ENCODE measurements around the gene UBAC2. TPM values are rescaled to one million over a fixed set of nuclear protein-coding genes. Genes with fewer than 3 reads are reported as not detected.
A peak's percentile ranks its signal among the peaks of the same experiment; 100 is the strongest.

Gene UBAC2
- total and polyA plus RNA-seq, 2 donors = 42.8 to 69.1 TPM

DNA sequence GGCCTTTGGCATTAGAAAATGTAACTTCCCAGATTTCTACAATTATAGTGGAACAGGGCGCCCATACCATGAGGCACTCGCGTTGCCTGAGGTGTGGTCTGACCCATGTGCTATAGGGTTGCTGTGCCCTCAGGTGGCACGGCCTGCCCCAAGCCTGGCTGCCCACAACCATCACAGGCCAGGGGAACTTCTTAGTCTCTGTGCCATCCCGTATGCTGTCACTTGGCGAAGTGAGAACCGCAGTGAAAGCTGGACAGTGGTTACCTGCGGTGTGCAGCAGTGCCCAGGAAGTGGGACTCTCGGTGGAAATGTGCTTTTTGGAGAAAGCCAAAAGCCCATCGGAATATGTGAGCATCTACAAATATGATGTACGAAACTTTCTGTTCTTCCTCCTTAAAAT, 194.8 kb downstream of the UBAC2 start:
- 98% methylated on average over 11 of the region's 11 CpGs for WGBS
- H3K36me3 ChIP-seq (ENCODE audit: control insufficient read depth in 2 of 2, insufficient read depth in 2 of 2, low read length in 1 of 2) = no peaks in the 10 kb centered on the region
- no peak for DNase-seq (ENCODE audit: low read depth in 6 of 9, low spot score in 9 of 9)
- no peak overlapping the region for H3K4me3 ChIP-seq (ENCODE audit: low read length in 2 of 2)
- H3K9me3 ChIP-seq (ENCODE audit: control insufficient read depth in 2 of 2, insufficient read depth in 1 of 2, low read length in 1 of 2) = peaks cover 0 to 6% of the 10 kb centered on the region in 2 donors
- H3K27ac ChIP-seq (ENCODE audit: low read depth in 1 of 2, low read length in 1 of 2) = no peak overlapping the region
- no peaks in the 10 kb centered on the region for H3K27me3 ChIP-seq (ENCODE audit: control insufficient read depth in 2 of 2, insufficient read depth in 1 of 2, low read length in 1 of 2)
- H3K4me1 ChIP-seq (ENCODE audit: control insufficient read depth in 2 of 2, insufficient read depth in 2 of 2, low read length in 2 of 2) = peaks cover 0 to 41% of the 10 kb centered on the region in 2 donors

DNA sequence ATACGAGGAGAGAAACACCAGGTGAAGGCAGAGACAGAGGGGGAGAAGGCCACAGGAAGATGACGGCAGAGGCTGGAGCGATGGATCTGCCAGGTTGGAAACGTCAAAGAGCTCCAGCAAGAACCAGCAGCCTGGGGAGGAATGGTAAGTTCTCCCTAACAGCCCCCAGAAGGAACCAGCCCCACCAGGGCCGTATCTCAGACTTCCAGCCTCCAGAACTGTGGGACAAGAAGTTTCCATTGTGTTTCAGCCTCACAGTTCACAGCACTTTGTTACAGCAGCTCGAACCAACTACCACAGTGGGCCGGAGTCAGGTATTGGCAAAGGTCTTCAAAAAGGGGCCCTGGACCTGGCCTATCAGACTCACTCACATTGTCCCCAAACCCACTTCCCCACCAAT, 195.8 kb downstream of the UBAC2 start:
- H3K27ac ChIP-seq (ENCODE audit: low read depth in 1 of 2, low read length in 1 of 2) = no peak overlapping the region
- peaks cover 0 to 6% of the 10 kb centered on the region in 2 donors for H3K9me3 ChIP-seq (ENCODE audit: control insufficient read depth in 2 of 2, insufficient read depth in 1 of 2, low read length in 1 of 2)
- DNase-seq (ENCODE audit: low read depth in 6 of 9, low spot score in 9 of 9) = no peak
- 98% methylated on average over 7 of the region's 7 CpGs for WGBS
- no peak overlapping the region for H3K4me3 ChIP-seq (ENCODE audit: low read length in 2 of 2)
- no peaks in the 10 kb centered on the region for H3K27me3 ChIP-seq (ENCODE audit: control insufficient read depth in 2 of 2, insufficient read depth in 1 of 2, low read length in 1 of 2)
- H3K36me3 ChIP-seq (ENCODE audit: control insufficient read depth in 2 of 2, insufficient read depth in 2 of 2, low read length in 1 of 2) = no peaks in the 10 kb centered on the region
- peaks cover 0 to 36% of the 10 kb centered on the region in 2 donors for H3K4me1 ChIP-seq (ENCODE audit: control insufficient read depth in 2 of 2, insufficient read depth in 2 of 2, low read length in 2 of 2)

DNA sequence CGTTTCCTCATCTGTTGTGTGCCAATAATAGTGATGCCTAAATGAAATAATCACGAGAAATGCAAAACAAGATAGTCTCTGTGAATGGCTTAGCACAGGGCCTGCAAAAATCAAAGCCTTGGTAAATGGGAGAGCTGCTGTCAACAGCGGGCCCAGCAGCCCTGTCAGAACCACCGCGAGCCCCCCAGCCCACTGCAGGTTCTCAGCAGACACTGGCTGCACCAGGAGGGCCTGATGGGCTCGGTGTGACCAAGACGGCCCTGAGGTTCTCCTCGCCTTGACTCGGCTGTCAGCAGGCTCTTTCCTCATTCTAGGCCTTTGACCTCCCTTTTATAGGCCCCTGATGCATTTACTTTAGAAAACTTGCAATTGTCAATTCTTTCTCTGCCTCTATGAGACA, 197.4 kb downstream of the UBAC2 start:
- no peak for DNase-seq (ENCODE audit: low read depth in 6 of 9, low spot score in 9 of 9)
- Histone ChIP-seq H3K4me1 (ENCODE audit: control insufficient read depth in 2 of 2, insufficient read depth in 2 of 2, low read length in 2 of 2) (peaks cover 0 to 29% of the 10 kb centered on the region in 2 donors), H3K4me3 (ENCODE audit: low read length in 2 of 2) (no peak overlapping the region), H3K36me3 (ENCODE audit: control insufficient read depth in 2 of 2, insufficient read depth in 2 of 2, low read length in 1 of 2) (no peaks in the 10 kb centered on the region), H3K27me3 (ENCODE audit: control insufficient read depth in 2 of 2, insufficient read depth in 1 of 2, low read length in 1 of 2) (no peaks in the 10 kb centered on the region), H3K27ac (ENCODE audit: low read depth in 1 of 2, low read length in 1 of 2) (no peak overlapping the region), H3K9me3 (ENCODE audit: control insufficient read depth in 2 of 2, insufficient read depth in 1 of 2, low read length in 1 of 2) (peaks cover 0 to 6% of the 10 kb centered on the region in 2 donors)
- whole genome bisulfite sequencing = 98% methylated on average over 9 of the region's 9 CpGs

DNA sequence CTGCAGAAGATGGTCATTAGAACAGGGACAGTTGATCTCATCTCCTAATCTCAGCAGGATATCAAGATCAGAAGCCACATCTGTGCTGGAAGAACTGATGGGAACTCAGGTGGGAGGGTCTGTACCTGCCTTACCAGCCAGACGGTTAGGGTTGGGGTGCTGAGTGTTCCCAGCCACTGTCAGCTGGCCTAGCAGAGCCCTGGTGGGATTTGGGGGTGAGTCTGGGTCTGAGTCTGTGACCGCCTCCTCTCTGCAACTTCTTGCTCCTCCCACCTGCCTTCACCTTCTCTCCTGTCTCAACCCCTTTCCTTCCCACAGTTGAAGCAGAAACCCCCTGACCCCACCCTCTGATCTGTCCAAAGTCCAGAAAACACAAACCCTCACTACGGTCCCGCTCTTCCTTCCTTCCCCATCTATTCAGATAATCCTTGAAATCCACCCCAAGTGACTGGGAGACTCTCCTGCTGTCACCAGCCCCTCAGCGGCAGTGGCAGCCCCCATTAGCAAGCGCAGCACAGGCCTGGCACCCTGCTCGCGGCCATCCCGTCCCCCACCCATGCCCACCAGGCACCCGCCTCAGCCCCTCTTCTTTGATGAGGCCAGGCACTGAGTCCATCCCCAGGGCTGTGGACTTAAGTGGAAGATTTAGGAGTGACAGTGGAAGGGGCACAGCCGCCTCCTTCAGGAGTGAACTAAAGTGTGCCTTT, 198.4 kb downstream of the UBAC2 start:
- no peak for DNase-seq (ENCODE audit: low read depth in 6 of 9, low spot score in 9 of 9)
- no peaks in the 10 kb centered on the region for H3K36me3 ChIP-seq (ENCODE audit: control insufficient read depth in 2 of 2, insufficient read depth in 2 of 2, low read length in 1 of 2)
- H3K27ac ChIP-seq (ENCODE audit: low read depth in 1 of 2, low read length in 1 of 2) = no peak overlapping the region
- H3K4me3 ChIP-seq (ENCODE audit: low read length in 2 of 2) = no peak overlapping the region
- H3K27me3 ChIP-seq (ENCODE audit: control insufficient read depth in 2 of 2, insufficient read depth in 1 of 2, low read length in 1 of 2) = no peaks in the 10 kb centered on the region
- H3K9me3 ChIP-seq (ENCODE audit: control insufficient read depth in 2 of 2, insufficient read depth in 1 of 2, low read length in 1 of 2) = peaks cover 0 to 4% of the 10 kb centered on the region in 2 donors
- 93% methylated on average over 11 of the region's 11 CpGs for WGBS
- H3K4me1 ChIP-seq (ENCODE audit: control insufficient read depth in 2 of 2, insufficient read depth in 2 of 2, low read length in 2 of 2) = peaks cover 0 to 32% of the 10 kb centered on the region in 2 donors

DNA sequence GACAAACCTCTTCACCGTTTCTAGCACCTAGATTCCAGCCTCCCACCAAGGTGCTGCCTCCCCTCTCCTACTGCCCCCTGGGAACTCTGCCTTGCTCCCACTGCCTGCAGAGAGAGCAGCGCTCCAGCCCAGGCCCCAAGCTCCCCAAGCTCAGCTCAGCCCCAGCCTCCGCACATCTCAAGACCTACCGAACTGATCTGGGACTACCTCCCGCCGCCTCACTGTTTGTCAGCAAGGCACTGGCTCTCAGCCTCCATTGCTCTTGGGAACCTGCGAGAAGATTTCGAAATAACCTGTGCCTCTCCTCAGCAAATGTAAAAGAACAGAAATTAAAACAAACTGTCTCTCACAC, 198.9 kb downstream of the UBAC2 start:
- Histone ChIP-seq H3K4me3 (ENCODE audit: low read length in 2 of 2) (no peak overlapping the region), H3K27ac (ENCODE audit: low read depth in 1 of 2, low read length in 1 of 2) (peak overlapping the region in 1 of 2 donors; percentile 46), H3K27me3 (ENCODE audit: control insufficient read depth in 2 of 2, insufficient read depth in 1 of 2, low read length in 1 of 2) (no peaks in the 10 kb centered on the region), H3K4me1 (ENCODE audit: control insufficient read depth in 2 of 2, insufficient read depth in 2 of 2, low read length in 2 of 2) (peaks cover 0 to 34% of the 10 kb centered on the region in 2 donors), H3K9me3 (ENCODE audit: control insufficient read depth in 2 of 2, insufficient read depth in 1 of 2, low read length in 1 of 2) (peaks cover 0 to 7% of the 10 kb centered on the region in 2 donors), H3K36me3 (ENCODE audit: control insufficient read depth in 2 of 2, insufficient read depth in 2 of 2, low read length in 1 of 2) (no peaks in the 10 kb centered on the region)
- WGBS = 96% methylated on average over 8 of the region's 8 CpGs
- DNase-seq (ENCODE audit: low read depth in 6 of 9, low spot score in 9 of 9) = no peak

DNA sequence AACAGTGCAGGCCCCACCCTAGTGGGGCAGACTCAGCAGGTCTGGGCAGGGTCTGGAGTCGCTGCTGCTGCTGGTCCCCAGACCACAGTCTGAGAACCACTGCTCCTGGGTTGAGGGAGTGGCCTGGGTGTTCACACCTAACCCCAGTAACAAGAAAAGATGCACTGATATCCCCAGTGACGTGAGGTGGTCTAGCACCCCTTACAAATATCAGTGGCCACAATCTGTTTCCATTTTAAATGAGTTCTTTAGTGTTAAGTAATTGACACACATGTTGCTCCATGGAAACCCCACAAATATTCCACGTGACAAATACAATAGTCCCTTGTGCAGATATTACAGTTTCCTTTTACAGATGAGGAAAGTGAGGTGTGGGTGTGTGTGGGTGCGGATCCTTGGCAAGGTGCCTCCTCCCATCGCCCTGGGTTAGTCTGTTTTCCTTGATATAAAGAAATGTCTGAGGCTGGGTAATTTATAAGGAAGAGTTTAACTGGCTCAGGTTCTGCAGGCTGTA, 202.9 kb downstream of the UBAC2 start:
- Histone ChIP-seq H3K27ac (ENCODE audit: low read depth in 1 of 2, low read length in 1 of 2) (no peak overlapping the region), H3K9me3 (ENCODE audit: control insufficient read depth in 2 of 2, insufficient read depth in 1 of 2, low read length in 1 of 2) (peaks cover 0 to 8% of the 10 kb centered on the region in 2 donors), H3K36me3 (ENCODE audit: control insufficient read depth in 2 of 2, insufficient read depth in 2 of 2, low read length in 1 of 2) (no peaks in the 10 kb centered on the region), H3K27me3 (ENCODE audit: control insufficient read depth in 2 of 2, insufficient read depth in 1 of 2, low read length in 1 of 2) (no peaks in the 10 kb centered on the region), H3K4me1 (ENCODE audit: control insufficient read depth in 2 of 2, insufficient read depth in 2 of 2, low read length in 2 of 2) (peaks cover 4 to 27% of the 10 kb centered on the region in 2 donors), H3K4me3 (ENCODE audit: low read length in 2 of 2) (no peak overlapping the region)
- 91% methylated on average over 5 of the region's 5 CpGs for WGBS
- no peak for DNase-seq (ENCODE audit: low read depth in 6 of 9, low spot score in 9 of 9)

DNA sequence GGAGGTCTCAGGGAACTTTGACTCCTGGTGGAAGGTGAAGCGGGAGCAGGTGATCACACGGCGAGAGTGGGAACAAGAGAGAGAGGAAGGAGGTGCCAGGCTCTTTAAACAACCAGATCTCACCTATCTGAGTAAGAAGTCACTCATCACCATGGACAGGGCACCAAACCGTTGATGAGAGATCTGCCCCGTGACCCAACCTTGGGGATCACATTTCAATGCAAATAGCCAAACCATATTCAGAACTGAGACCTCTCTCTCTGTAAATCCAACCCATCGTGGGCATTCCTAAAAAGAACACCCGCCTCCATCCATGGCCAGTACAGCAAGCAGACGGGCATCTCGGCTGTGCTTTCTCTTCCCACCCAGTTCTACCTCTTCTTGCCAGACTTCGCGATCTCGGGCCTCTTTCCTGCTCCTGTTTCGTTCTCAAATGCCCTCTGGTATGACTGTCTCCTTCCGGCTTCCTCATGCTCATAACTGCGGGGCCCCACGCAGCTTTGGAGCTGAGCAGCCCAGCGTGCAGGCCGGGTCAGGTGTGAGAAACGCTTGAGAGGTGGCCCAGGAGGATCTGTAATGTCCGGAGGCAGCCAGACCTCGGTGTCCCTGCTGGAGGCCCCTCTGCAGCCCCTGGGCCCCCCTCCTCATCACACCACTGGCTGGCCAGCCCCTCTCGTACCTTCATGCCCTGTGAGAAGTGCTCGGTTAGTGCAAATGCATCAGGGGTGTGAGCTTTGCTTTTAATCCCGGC, 203.5 kb downstream of the UBAC2 start:
- WGBS = 90% methylated on average over 24 of the region's 24 CpGs
- no peaks in the 10 kb centered on the region for H3K36me3 ChIP-seq (ENCODE audit: control insufficient read depth in 2 of 2, insufficient read depth in 2 of 2, low read length in 1 of 2)
- H3K27ac ChIP-seq (ENCODE audit: low read depth in 1 of 2, low read length in 1 of 2) = no peak overlapping the region
- H3K4me1 ChIP-seq (ENCODE audit: control insufficient read depth in 2 of 2, insufficient read depth in 2 of 2, low read length in 2 of 2) = peaks cover 4 to 20% of the 10 kb centered on the region in 2 donors
- no peak overlapping the region for H3K4me3 ChIP-seq (ENCODE audit: low read length in 2 of 2)
- peaks cover 0 to 8% of the 10 kb centered on the region in 2 donors for H3K9me3 ChIP-seq (ENCODE audit: control insufficient read depth in 2 of 2, insufficient read depth in 1 of 2, low read length in 1 of 2)
- H3K27me3 ChIP-seq (ENCODE audit: control insufficient read depth in 2 of 2, insufficient read depth in 1 of 2, low read length in 1 of 2) = no peaks in the 10 kb centered on the region
- DNase-seq (ENCODE audit: low read depth in 6 of 9, low spot score in 9 of 9) = no peak

DNA sequence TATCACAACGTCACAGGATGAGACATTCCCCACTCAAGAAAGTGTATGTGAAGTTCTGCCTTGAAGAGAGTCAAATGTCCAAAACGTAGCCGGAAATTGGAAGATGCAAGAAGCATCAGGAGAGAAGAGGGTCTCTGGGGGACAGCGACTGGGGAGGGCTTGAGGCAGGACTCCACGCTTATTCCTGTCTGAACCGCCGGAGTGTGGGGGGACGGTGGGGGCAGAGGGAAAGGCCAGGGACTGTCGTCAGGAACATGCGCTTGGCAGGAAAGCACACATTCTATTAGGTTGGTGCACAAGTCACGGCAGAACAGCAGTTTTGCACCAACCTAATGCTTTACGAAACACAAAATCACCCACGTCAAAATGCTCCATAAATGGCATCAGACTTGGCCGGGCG, 205.3 kb downstream of the UBAC2 start:
- Histone ChIP-seq H3K9me3 (ENCODE audit: control insufficient read depth in 2 of 2, insufficient read depth in 1 of 2, low read length in 1 of 2) (peaks cover 0 to 8% of the 10 kb centered on the region in 2 donors), H3K27ac (ENCODE audit: low read depth in 1 of 2, low read length in 1 of 2) (no peak overlapping the region), H3K4me3 (ENCODE audit: low read length in 2 of 2) (no peak overlapping the region), H3K36me3 (ENCODE audit: control insufficient read depth in 2 of 2, insufficient read depth in 2 of 2, low read length in 1 of 2) (no peaks in the 10 kb centered on the region), H3K4me1 (ENCODE audit: control insufficient read depth in 2 of 2, insufficient read depth in 2 of 2, low read length in 2 of 2) (peaks cover 4 to 18% of the 10 kb centered on the region in 2 donors), H3K27me3 (ENCODE audit: control insufficient read depth in 2 of 2, insufficient read depth in 1 of 2, low read length in 1 of 2) (no peaks in the 10 kb centered on the region)
- DNase-seq (ENCODE audit: low read depth in 6 of 9, low spot score in 9 of 9) = no peak
- WGBS = 95% methylated on average over 15 of the region's 15 CpGs

DNA sequence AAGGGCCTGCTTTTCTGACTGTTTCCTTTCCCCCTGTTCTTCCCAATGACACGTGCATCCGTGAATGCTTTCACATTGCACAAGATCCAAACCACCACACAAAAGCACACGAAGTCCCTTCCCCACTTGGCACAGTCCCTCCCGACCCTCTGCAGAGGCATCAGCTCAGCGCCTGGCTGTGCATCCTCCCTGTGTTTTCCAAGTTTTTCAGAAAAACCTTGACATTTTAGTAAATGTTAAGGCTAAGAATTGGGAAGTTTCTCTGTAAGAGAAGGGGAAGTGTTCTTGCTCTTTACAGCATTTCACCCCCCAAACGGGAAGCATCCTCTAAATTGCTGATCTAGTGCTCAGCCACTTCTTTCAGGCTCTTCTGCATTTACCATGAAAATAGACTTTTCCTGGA, 206.1 kb downstream of the UBAC2 start:
- no peaks in the 10 kb centered on the region for H3K27me3 ChIP-seq (ENCODE audit: control insufficient read depth in 2 of 2, insufficient read depth in 1 of 2, low read length in 1 of 2)
- no peaks in the 10 kb centered on the region for H3K36me3 ChIP-seq (ENCODE audit: control insufficient read depth in 2 of 2, insufficient read depth in 2 of 2, low read length in 1 of 2)
- DNase-seq (ENCODE audit: low read depth in 6 of 9, low spot score in 9 of 9) = no peak
- WGBS = 22% methylated on average over 6 of the region's 6 CpGs
- peaks cover 0 to 9% of the 10 kb centered on the region in 2 donors for H3K9me3 ChIP-seq (ENCODE audit: control insufficient read depth in 2 of 2, insufficient read depth in 1 of 2, low read length in 1 of 2)
- H3K4me1 ChIP-seq (ENCODE audit: control insufficient read depth in 2 of 2, insufficient read depth in 2 of 2, low read length in 2 of 2) = peaks cover 4 to 19% of the 10 kb centered on the region in 2 donors
- peak overlapping the region in 1 of 2 donors; percentile 64 for H3K27ac ChIP-seq (ENCODE audit: low read depth in 1 of 2, low read length in 1 of 2)
- H3K4me3 ChIP-seq (ENCODE audit: low read length in 2 of 2) = no peak overlapping the region

All from thymus (tissue), 11 donors.